Sigmoid colon (tissue), 7 donors: ENCODE results near the gene BTBD19. TPM values are rescaled to one million over a fixed set of nuclear protein-coding genes. Genes with fewer than 3 reads are reported as not detected.

Experiments
- DNase-seq: peaks from one replicate; pipeline ENCODE4 v3.0.0-alpha.2; 2019
- H3K27ac ChIP-seq, 4 donors: fragments of 200-600 bp; sonication (generic); one replicate each; pipeline ENCODE4 v1.5.1; 2016 to 2019; ENCODE audit warnings: mild to moderate bottlenecking in 1 of 4
- H3K27me3 ChIP-seq, 3 donors: fragments of 200-600 bp; sonication (generic); one replicate each; pipeline ENCODE4 v1.5.1; 2019; ENCODE audit warnings: mild to moderate bottlenecking in 1 of 3
- H3K36me3 ChIP-seq, 4 donors: fragments of 200-600 bp; sonication (generic); one replicate each; pipeline ENCODE4 v1.5.1; 2016 to 2019
- H3K4me1 ChIP-seq, 4 donors: fragments of 200-600 bp; sonication (generic); one replicate each; pipeline ENCODE4 v1.5.1; 2017 to 2019
- H3K4me3 ChIP-seq, 4 donors: fragments of 200-600 bp; sonication (generic); one replicate each; pipeline ENCODE4 v1.5.1; 2017 to 2019; ENCODE audit warnings: mild to moderate bottlenecking in 2 of 4, moderate library complexity in 1 of 4
- H3K9me3 ChIP-seq, 4 donors: fragments of 200-600 bp in 3 of 4; sonication (generic) in 3 of 4; one replicate each; pipeline versions ENCODE4 v1.5.1 to v1.6.1; 2013 to 2019
- CTCF ChIP-seq, 4 experiments: fragments of 450-650 bp in 3 of 4; fragments of 200-600 bp in 1 of 4; IDR thresholded peaks; one replicate each; pipeline ENCODE4 v1.5.1; 2016 to 2019; ENCODE audit warnings: antibody characterized with exemption in 4 of 4, mild to moderate bottlenecking in 3 of 4, moderate library complexity in 2 of 4
- EP300 ChIP-seq, 4 donors: sonication (generic); formaldehyde crosslinking; IDR thresholded peaks; one replicate each; pipeline ENCODE4 v1.6.1; 2017; ENCODE audit warnings: antibody characterized with exemption in 4 of 4
- POLR2A ChIP-seq, 2 donors: fragments of 450-650 bp; IDR thresholded peaks; one replicate each; pipeline ENCODE4 v1.6.1; 2016; ENCODE audit warnings: antibody characterized with exemption in 2 of 2, mild to moderate bottlenecking in 2 of 2, moderate library complexity in 2 of 2
- POLR2AphosphoS5 ChIP-seq, 4 donors: sonication (generic); formaldehyde crosslinking; IDR thresholded peaks; one replicate each; pipeline ENCODE4 v1.6.1; 2017; ENCODE audit warnings: antibody characterized with exemption in 4 of 4
- WGBS, 2 donors: extraction: QIAGEN DNeasy Blood & Tissue Kit; methylation state at CpG; one replicate each; pipeline ENCODE4 v1.1.7; 2013; 5-methylcytosine and 5-hydroxymethylcytosine counted together
- intact Hi-C: fragments of 100-400 bp; cut with DNase I; formaldehyde crosslinking; loops from one replicate; pipeline ENCODE4 v1.15.1; 2023
- polyA plus RNA-seq, 3 donors: library from polyadenylated mRNA; stranded (reverse); fragments of 200-250 nt; gene quantifications; one replicate each; pipeline ENCODE4 v1.2.3, GENCODE V29; 2013
- total RNA-seq, 4 donors: library from RNA; depleted of rRNA; stranded (reverse); fragments of >200 nt; gene quantifications; one replicate each; pipeline ENCODE4 v1.1.0, GENCODE V29; 2016
- donor health status: healthy with polysubstance abuse.
- donor health status: Bipolar disorder and iron deficiency.
- donor health status: healthy.

BTBD19 gene
- total and polyA plus RNA-seq, 7 donors: 0.60 to 9.4 (median 2.8) TPM; not detected in 1

- intact Hi-C loops: no loop called here
- Histone ChIP-seq H3K27me3 (no peaks in the 10 kb centered on the region), H3K36me3 (no peaks in the 10 kb centered on the region), H3K4me1 (peaks cover 0 to 36% (median 33%) of the 10 kb centered on the region in 4 donors), H3K4me3 (no peak overlapping the region), H3K9me3 (no peaks in the 10 kb centered on the region), H3K27ac (no peak overlapping the region)
- WGBS, 2 donors: 91 to 94% methylated on average over 2 of the region's 2 CpGs
- DNase-seq: no peak
- TF ChIP-seq POLR2A (IDR thresholded peaks at IDR 0.05) (no peak), CTCF (IDR thresholded peaks at IDR 0.05) (no peak), POLR2AphosphoS5 (IDR thresholded peaks at IDR 0.05) (no peak), EP300 (IDR thresholded peaks at IDR 0.05) (no peak)
Measured at GRCh38 chr1:44817307-44817706, 9.0 kb downstream of the BTBD19 start.

- peaks cover 0 to 31% (median 29%) of the 10 kb centered on the region in 4 donors for H3K4me1 ChIP-seq
- H3K9me3 ChIP-seq: no peaks in the 10 kb centered on the region
- DNase-seq: peak; percentile 25
- TF ChIP-seq CTCF (IDR thresholded peaks at IDR 0.05) (no peak), POLR2AphosphoS5 (IDR thresholded peaks at IDR 0.05) (no peak), EP300 (IDR thresholded peaks at IDR 0.05) (no peak), POLR2A (IDR thresholded peaks at IDR 0.05) (no peak)
- intact Hi-C loops: loop anchor here (2.0 kb wide), 1 partner anchor 17 kb away; the partner anchor contains the start of gene PLK3
- H3K27ac ChIP-seq: peak overlapping the region in 2 of 4 donors; percentile 87 to 90
- H3K27me3 ChIP-seq: no peaks in the 10 kb centered on the region
- H3K36me3 ChIP-seq: no peaks in the 10 kb centered on the region
- no peak overlapping the region for H3K4me3 ChIP-seq
- 96% methylated on average over 11 of the region's 11 CpGs for WGBS, 2 donors
Measured at GRCh38 chr1:44817771-44818495, 9.6 kb downstream of the BTBD19 start.

GRCh38 chr1:44819196-44819607, 10.9 kb downstream of the BTBD19 start:
- H3K36me3 ChIP-seq: no peaks in the 10 kb centered on the region
- no peak for TF ChIP-seq CTCF (IDR thresholded peaks at IDR 0.05)
- no peak for TF ChIP-seq EP300 (IDR thresholded peaks at IDR 0.05)
- TF ChIP-seq POLR2AphosphoS5 (IDR thresholded peaks at IDR 0.05): no peak
- TF ChIP-seq POLR2A (IDR thresholded peaks at IDR 0.05): no peak
- H3K27me3 ChIP-seq: no peaks in the 10 kb centered on the region
- H3K4me3 ChIP-seq: peak overlapping the region; percentile 51 to 65 (median 59)
- DNase-seq: peak; percentile 58
- intact Hi-C loops: loop anchor here (2.0 kb wide), 1 partner anchor 18 kb away; the partner anchor contains the start of gene PLK3
- no peaks in the 10 kb centered on the region for H3K9me3 ChIP-seq
- peak overlapping the region; percentile 87 to 91 (median 90) for H3K27ac ChIP-seq
- peaks cover 0 to 25% (median 21%) of the 10 kb centered on the region in 4 donors for H3K4me1 ChIP-seq
- WGBS, 2 donors: 1% methylated on average over 13 of the region's 13 CpGs

- intact Hi-C loops: loop anchor here (2.0 to 5.0 kb wide), 2 partner anchors 19 to 32 kb away; partner anchors contain the start of genes BEST4 and PLK3
- WGBS, 2 donors: 0% methylated on average over 33 of the region's 33 CpGs
- no peaks in the 10 kb centered on the region for H3K9me3 ChIP-seq
- H3K27me3 ChIP-seq: no peaks in the 10 kb centered on the region
- peak overlapping the region; percentile 51 to 65 (median 59) for H3K4me3 ChIP-seq
- peak overlapping the region; percentile 87 to 91 (median 90) for H3K27ac ChIP-seq
- H3K36me3 ChIP-seq: no peaks in the 10 kb centered on the region
- TF ChIP-seq POLR2A (IDR thresholded peaks at IDR 0.05) (peak; percentile 84 to 96), CTCF (IDR thresholded peaks at IDR 0.05) (no peak), EP300 (IDR thresholded peaks at IDR 0.05) (no peak), POLR2AphosphoS5 (IDR thresholded peaks at IDR 0.05) (peak; percentile 87 to 100 (median 98))
- H3K4me1 ChIP-seq: peaks cover 0 to 25% (median 19%) of the 10 kb centered on the region in 4 donors
- DNase-seq: peak; percentile 92
Measured at GRCh38 chr1:44819608-44820327, 11.4 kb downstream of the BTBD19 start.
